Right lobe of liver (tissue), 4 donors: ENCODE data around the gene PEA15.

Source experiments
- CTCF ChIP-seq, 4 donors: fragments of 200-600 bp in 3 of 4; fragments of 450-650 bp in 1 of 4; IDR thresholded peaks; one replicate each; pipeline versions ENCODE4 v1.5.1 to v1.8.0; 2016 to 2022; ENCODE audit warnings: antibody characterized with exemption in 4 of 4, mild to moderate bottlenecking in 2 of 4
- POLR2A ChIP-seq: fragments of 450-650 bp; IDR thresholded peaks from one replicate; pipeline ENCODE4 v1.6.1; 2017; ENCODE audit warnings: antibody characterized with exemption, mild to moderate bottlenecking
- donor health status: DM: no; HTN: no; CAD: no.
- donor health status: DM: no; HTN: no; CAD: no.
- donor health status: DM: no; HTN: yes; CAD: no.

DNA sequence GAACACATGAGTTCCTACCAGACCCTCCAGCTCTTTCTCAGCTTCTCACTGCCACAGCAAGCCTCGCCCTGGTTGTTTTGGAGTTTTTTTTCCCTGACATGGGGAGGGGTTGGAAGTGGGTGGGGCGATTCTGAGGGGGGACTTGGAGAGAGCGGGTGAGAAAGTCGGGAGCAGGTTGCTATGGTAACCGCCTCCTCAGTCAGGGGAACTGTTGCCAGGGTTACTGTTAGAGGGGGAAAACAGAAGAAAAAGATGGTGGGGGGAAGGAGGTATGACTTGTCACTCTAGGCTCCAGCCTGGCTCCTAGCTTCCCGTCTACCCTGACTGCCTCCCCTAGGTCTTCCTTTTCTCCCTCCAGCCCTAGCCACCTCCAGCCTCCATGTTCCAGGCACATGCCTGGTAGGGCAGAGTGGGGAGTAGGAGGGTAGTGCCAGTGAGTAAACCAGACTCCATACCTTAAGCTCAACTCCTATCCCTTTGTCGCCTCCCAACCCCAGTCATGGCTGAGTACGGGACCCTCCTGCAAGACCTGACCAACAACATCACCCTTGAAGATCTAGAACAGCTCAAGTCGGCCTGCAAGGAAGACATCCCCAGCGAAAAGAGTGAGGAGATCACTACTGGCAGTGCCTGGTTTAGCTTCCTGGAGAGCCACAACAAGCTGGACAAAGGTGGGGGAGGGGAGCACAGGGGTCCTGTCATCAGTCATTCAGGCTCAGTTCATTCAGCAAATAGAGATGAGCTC lies 6.0 kb downstream of the PEA15 start:
- no peak for TF ChIP-seq CTCF (IDR thresholded peaks at IDR 0.05)
- no peak for TF ChIP-seq POLR2A
